HG02678 (cell line): ENCODE results near the gene ACSL4.
"Not testable (repeated sequence)": the region's sequence is repeated elsewhere in the genome, so short reads cannot be mapped to it uniquely, and the experiment has no call there.

Experiments
- ATAC-seq: cut with Tn5 transposase; IDR thresholded peaks from one replicate; pipeline ENCODE4 v1.9.1; 2021; ENCODE audit warnings: mild to moderate bottlenecking, moderate library complexity; ENCODE audit not compliant: unreplicated experiment

Gene ACSL4

DNA sequence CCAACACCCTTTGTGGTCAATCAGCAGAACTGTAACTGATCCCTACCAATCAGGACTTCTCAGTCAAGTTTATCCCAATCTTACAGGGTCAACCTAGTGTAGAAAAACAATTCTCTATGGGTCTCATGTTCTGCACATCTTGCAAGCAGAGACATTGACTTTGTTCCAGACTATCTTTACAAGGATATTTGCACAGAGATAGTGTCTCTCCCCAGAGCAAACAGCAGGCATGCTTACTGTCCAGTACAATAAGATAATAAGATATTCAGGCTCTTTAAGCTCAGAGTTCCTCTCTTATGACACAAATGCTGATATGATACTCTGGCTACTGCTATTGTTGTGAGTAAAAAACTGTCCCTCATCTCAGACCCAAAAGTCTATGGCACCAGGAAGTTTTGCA is 53.2 kb downstream of the ACSL4 start:
- ATAC-seq, result no peak

DNA sequence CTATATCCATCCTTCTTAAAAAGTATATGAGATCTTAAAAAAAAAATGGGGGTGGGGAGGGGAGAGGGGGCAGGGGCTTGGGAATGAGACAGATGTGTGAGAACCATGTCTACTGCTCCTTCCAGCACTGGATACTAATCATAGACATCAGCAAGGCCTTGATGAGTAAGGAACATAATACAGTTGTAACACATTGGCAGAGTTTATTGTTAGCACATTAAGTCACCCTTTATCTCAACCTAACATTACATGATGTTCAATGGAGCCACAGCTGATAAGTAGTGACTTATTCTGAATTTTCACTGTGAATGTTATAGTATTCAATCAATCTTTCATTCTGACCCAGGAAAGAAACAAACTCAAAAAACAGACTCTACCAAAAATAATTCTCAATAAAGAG is 60.8 kb downstream of the ACSL4 start:
- ATAC-seq, result no peak

GRCh38 chrX:109671170-109671569 is 61.9 kb downstream of the ACSL4 start:
- ATAC-seq, result not testable (repeated sequence)

GRCh38 chrX:109667986-109668385 is 65.1 kb downstream of the ACSL4 start:
- ATAC-seq, result no peak

DNA sequence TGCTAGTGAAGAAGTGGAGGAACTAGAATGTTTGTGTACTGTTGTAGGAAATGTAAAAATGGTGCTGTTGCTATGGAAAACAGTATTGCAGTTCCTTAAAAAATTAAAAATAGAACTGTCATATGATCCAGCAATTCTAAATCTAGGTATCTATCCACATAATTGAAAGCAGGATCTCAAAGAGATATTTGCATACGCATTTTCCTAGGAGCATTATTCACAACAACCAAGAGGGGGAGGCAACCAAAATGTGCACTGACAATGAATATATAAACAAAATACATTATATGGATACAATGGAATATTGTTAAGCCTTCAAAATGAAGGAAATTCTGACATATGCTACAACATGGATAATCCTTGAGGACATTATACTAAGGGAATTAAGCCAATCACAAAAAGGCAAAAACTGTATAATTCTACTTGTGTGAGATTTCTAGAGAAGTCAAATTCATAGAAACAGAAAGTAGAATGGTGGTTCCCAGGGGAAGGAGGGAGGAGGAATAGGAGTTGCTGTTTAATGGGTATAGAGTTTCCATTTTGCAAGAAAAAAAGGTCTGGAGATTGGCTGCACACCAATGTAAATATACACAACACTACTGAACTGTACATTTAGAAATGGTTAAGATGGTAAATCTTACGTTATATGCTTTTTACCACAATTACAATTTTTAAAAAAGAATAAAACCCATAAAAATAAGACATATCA is 72.5 kb downstream of the ACSL4 start:
- no peak for ATAC-seq

DNA sequence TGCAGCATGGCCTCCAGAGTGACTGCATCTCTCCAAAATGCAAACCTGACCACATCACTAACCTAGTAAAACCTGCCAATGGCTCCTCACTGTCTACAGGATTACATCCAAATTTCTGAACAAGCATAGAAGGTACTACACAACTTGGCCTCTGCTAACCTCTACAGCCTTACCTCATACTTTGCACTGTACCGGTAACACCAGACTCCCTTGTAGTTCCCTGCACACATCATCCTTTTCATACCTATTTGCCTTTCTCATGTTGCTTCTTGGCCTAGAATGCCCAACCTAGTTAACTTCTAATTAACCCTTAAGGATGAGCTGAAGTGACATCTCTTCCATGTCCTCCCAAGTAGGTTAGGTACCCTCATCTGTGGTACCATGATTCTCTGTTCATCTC is 74.7 kb downstream of the ACSL4 start:
- no peak for ATAC-seq

- ATAC-seq, result not testable (repeated sequence)
These were observed 75.7 kb downstream of the ACSL4 start for GRCh38 chrX:109657364-109657763.

- no peak for ATAC-seq
These were observed 76.3 kb downstream of the ACSL4 start for GRCh38 chrX:109656774-109657173.

DNA sequence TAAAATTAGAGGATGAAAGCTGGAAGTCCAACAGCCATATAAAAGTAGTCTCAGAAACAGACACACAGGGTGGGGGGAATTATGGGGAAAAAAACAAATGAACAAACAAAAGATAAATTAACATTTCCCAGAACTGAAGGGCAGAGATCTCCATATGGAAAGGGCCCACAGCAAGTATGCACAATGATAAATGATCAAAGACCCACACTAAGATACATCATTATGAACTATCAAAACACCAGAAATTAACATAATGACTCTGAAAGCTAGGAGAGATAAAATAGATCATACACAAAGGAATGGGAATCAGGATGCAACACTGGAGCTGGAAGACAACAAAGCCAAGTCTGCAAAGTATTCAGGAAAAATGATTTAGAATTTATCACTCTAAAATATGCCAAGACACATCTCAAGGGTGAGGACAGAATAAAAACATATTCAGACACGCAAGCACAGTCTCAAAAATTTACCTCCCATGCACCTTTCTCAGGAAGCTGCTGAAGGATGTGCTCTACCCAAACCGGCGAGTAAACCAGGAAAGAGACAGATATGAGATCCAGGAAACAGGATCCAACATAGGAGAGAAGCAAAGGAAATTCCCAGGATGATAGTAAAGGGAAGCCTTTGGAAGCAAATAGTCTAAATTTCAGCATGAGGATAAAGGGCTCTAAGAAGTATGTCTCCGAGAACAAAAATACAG is 77.4 kb downstream of the ACSL4 start:
- no peak for ATAC-seq

- no peak for ATAC-seq
These were observed 78.4 kb downstream of the ACSL4 start for GRCh38 chrX:109654516-109655109.

- ATAC-seq, result not testable (repeated sequence)
These were observed 88.4 kb downstream of the ACSL4 start for GRCh38 chrX:109644671-109645070.

GRCh38 chrX:109643687-109644086 is 89.4 kb downstream of the ACSL4 start:
- no peak for ATAC-seq

- ATAC-seq, result no peak
These were observed 94.9 kb downstream of the ACSL4 start for GRCh38 chrX:109638158-109638557.

GRCh38 chrX:109637477-109637876 is 95.6 kb downstream of the ACSL4 start:
- not testable (repeated sequence) for ATAC-seq

DNA sequence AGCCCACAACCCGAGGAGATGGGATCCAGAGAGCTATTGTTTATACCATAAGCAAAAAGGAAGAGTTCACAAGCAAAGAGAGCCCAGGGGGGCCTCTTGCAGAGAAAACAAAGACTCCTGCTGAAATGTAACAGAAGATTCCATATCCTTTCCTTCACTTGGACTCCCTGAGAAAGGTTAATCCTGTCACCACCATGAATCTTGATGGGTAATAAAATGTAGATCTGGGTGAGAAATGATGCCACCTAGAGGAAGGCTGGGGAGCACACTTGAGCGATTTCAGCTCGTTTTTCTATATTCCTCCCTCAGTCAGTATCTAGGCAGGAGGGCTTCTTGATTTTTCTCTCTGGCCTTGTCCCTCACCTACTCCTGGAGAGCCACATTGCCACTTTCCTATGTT is 97.9 kb downstream of the ACSL4 start:
- no peak for ATAC-seq

DNA sequence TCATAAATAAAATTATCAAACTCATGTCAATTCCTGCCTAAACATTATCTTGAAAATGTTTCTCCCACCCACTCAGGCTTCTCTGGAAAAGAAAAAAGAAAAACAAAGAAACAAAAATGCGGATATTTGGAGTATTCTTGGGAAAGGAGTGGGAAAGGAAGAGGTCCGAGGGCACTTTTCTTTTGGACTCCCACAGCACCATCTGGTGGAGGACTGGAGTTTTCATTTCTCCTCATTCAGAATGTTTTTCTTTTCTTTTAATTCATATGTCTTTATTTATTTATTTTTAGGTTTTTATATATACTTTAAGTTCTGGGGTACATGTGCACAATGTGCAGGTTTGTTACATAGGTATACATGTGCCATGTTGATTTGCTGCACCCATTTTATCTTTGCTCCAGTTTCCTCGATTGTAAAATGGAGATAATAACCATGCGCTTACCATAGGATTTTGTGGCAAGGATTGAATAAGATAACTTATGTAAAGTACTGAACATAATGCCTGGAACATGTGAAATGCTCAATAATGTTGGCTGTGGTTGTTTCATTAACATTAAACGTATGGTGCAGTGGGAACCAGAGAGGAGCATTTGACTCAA is 100.1 kb downstream of the ACSL4 start:
- no peak for ATAC-seq

GRCh38 chrX:109629310-109629709 is 103.7 kb downstream of the ACSL4 start:
- ATAC-seq, result no peak

DNA sequence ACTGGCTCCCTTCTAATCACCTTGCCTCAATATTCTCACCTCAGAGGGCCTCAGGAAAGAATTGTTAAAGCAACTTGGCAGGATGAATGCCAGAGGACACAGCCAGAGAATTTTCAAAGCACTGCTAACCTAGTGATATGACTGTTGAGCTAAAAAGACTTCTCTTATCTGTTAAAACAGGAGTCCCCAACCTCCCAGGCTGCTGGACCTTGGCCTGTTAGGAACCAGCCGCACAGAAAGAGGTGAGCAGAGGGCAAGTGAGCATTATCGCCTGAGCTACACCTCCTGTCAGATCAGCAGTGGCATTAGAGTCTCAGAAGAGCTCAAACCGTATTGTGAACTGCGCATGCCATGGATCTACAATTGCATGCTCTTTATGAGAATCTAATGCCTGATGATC is 106.4 kb downstream of the ACSL4 start:
- ATAC-seq, result no peak

- ATAC-seq, result no peak
These were observed 108.1 kb downstream of the ACSL4 start, which contains the start of gene KCNE5 for GRCh38 chrX:109624641-109625616. Gene KCNE5, minus strand, starts transcription at chrX:109625172. Its CDS starts 152 bp downstream, at chrX:109625020.

GRCh38 chrX:109623997-109624396 is 109.1 kb downstream of the ACSL4 start:
- no peak for ATAC-seq
